ENCODE results near the gene ST3GAL3. TPM values are rescaled to one million over a fixed set of nuclear protein-coding genes. Genes with fewer than 3 reads are reported as not detected.

Gene ST3GAL3
- total and polyA plus RNA-seq, 11 donors, result 14.4 to 31.7 (median 26.3) TPM

DNA sequence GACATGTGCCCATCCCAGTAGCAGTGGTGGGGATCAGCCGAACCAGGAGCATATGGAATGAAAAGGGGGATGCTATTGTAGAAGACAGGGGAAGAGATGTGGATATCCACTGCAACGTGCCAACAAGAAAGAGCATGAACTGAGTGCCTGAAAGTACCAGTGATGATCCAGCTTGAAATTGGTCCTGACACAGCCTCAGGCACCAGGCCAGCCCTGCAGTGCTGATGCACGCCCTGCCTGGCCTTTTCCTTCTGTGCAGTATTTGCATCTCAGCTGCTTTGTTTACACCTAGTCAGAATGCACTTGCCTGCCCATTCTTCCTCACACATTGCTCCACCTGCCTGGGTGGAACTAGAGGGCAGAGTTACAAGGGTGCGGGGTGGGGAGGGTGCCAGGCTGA lies 176.0 kb downstream of the ST3GAL3 start:
- no peaks in the 10 kb centered on the region for H3K27me3 ChIP-seq
- H3K9me3 ChIP-seq, result no peaks in the 10 kb centered on the region
- H3K4me1 ChIP-seq, result peaks cover 0 to 27% (median 5%) of the 10 kb centered on the region in 12 donors
- no peak overlapping the region for H3K4me3 ChIP-seq
- H3K36me3 ChIP-seq, result peaks cover 0 to 6% (median 0%) of the 10 kb centered on the region in 9 donors
- TF ChIP-seq, protein P1, sequence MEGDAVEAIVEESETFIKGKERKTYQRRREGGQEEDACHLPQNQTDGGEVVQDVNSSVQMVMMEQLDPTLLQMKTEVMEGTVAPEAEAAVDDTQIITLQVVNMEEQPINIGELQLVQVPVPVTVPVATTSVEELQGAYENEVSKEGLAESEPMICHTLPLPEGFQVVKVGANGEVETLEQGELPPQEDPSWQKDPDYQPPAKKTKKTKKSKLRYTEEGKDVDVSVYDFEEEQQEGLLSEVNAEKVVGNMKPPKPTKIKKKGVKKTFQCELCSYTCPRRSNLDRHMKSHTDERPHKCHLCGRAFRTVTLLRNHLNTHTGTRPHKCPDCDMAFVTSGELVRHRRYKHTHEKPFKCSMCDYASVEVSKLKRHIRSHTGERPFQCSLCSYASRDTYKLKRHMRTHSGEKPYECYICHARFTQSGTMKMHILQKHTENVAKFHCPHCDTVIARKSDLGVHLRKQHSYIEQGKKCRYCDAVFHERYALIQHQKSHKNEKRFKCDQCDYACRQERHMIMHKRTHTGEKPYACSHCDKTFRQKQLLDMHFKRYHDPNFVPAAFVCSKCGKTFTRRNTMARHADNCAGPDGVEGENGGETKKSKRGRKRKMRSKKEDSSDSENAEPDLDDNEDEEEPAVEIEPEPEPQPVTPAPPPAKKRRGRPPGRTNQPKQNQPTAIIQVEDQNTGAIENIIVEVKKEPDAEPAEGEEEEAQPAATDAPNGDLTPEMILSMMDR (IDR thresholded peaks at IDR 0.05), result no peak
- TF ChIP-seq POLR2A (IDR thresholded peaks at IDR 0.05), result no peak
- no peak for ATAC-seq
- WGBS, 4 donors, result 70 to 95% (median 94%) methylated on average over 4 of the region's 4 CpGs
- intact Hi-C loops (cut with DNase I), result loop anchor here in 1 of 10 donors (5.0 kb wide), 1 partner anchor 101 kb away; no protein-coding TSS in a partner anchor
- no peak overlapping the region for H3K27ac ChIP-seq
- no peak for DNase-seq

DNA sequence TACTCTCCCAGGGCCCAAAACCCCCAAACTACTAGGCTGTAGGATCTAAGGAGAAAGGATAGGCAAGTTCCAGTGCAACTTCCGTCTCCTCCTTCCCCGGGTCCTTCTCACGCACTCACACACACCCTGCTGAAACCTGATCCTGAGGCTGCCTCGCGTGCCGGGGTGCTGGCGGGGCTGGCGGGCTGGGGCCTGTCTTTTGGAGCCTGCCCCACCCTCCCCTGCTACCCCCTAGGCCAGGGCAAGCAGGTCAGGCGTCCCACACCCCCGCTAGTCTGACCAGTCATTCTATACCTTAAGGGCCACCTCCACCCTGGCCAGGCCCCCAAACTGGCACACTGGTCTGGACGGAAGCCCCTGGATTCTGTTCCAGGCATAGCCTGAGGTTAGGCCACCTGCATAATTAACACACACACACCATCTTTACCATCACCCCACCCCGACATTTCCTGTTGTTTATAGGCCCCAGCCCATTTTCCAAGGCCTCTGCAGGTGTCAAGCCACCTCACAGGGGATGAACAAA lies 178.0 kb downstream of the ST3GAL3 start:
- no peaks in the 10 kb centered on the region for H3K36me3 ChIP-seq
- H3K4me1 ChIP-seq, result peaks cover 0 to 11% (median under 1%) of the 10 kb centered on the region in 12 donors
- no peaks in the 10 kb centered on the region for H3K9me3 ChIP-seq
- H3K27me3 ChIP-seq, result no peaks in the 10 kb centered on the region
- no peak for DNase-seq
- no peak for ATAC-seq
- WGBS, 4 donors, result 88 to 95% (median 91%) methylated on average over 11 to 12 of the region's 12 CpGs
- H3K4me3 ChIP-seq, result no peak overlapping the region
- no peak overlapping the region for H3K27ac ChIP-seq
- intact Hi-C loops (cut with DNase I), result no loop called here
- TF ChIP-seq POLR2A (IDR thresholded peaks at IDR 0.05), result no peak
- TF ChIP-seq, protein P1 (IDR thresholded peaks at IDR 0.05), result no peak

DNA sequence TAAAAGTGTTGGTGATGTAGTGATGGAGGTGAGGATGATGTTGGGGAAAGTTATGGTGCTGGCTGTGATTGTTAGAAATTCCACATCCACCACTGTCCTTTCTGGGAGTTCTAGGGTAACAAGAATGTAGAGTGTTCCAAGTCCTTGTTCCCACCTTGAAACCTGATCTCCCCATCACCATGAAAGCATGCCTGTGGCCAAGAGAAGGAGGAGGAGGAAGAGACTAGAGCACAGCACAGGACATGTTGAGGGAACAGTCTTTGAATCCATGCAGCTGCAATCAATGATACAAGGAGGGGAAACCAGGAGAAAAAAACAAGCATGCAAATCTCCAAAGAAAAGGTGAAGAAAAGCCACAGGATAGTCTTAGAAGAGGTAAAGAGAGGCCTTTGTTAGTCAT lies 180.4 kb downstream of the ST3GAL3 start:
- DNase-seq, result no peak
- no peak overlapping the region for H3K4me3 ChIP-seq
- TF ChIP-seq, protein P1 (IDR thresholded peaks at IDR 0.05), result no peak
- TF ChIP-seq POLR2A (IDR thresholded peaks at IDR 0.05), result no peak
- H3K9me3 ChIP-seq, result no peaks in the 10 kb centered on the region
- H3K36me3 ChIP-seq, result no peaks in the 10 kb centered on the region
- intact Hi-C loops (cut with DNase I), result no loop called here
- no peaks in the 10 kb centered on the region for H3K27me3 ChIP-seq
- H3K4me1 ChIP-seq, result peaks cover 0 to 3% (median 0%) of the 10 kb centered on the region in 12 donors
- H3K27ac ChIP-seq, result no peak overlapping the region
- no peak for ATAC-seq

DNA sequence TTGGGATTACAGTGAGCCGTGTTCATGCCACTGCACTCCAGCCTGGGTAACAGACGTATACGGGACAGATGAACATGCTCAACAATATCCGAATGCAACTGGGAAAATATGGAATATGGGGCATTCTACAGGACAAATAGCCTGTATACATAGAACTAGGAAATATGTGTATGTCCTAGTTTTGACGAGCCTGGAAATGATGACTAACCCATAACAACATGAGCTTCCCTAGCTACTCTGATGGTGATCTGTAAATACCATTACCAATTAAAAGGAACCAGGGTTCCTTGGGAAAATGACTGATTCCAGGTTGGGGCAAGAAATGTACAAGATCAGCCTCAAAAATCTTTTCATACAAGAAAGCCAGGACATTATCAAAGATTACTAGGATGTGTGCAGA lies 183.5 kb downstream of the ST3GAL3 start:
- Histone ChIP-seq H3K4me1 (peaks cover 0 to 11% (median 5%) of the 10 kb centered on the region in 12 donors), H3K27ac (no peak overlapping the region), H3K4me3 (no peak overlapping the region), H3K27me3 (no peaks in the 10 kb centered on the region), H3K9me3 (no peaks in the 10 kb centered on the region), H3K36me3 (peaks cover 0 to 12% (median 8%) of the 10 kb centered on the region in 9 donors)
- 90 to 96% (median 92%) methylated on average over 5 of the region's 5 CpGs for WGBS, 4 donors
- no peak for TF ChIP-seq POLR2A (IDR thresholded peaks at IDR 0.05)
- TF ChIP-seq, protein P1 (IDR thresholded peaks at IDR 0.05), result no peak
- intact Hi-C loops (cut with DNase I), result no loop called here
- DNase-seq (no peak), ATAC-seq (no peak)
